Stimulated activated CD4-positive, alpha-beta T cell treated with anti-CD3 and anti-CD28 coated beads, Interleukin-12 subunit alpha, Interleukin-12 subunit beta, amount 100 ng/mL, for 48 hours (primary cell): ENCODE data around the gene MAGI2.

Experiments
- DNase-seq, 3 donors: peaks; one replicate each; pipeline ENCODE4 v3.0.0-alpha.2; 2020; ENCODE audit warnings: low read depth in 2 of 3, low spot score in 1 of 3

The MAGI2 gene

DNA sequence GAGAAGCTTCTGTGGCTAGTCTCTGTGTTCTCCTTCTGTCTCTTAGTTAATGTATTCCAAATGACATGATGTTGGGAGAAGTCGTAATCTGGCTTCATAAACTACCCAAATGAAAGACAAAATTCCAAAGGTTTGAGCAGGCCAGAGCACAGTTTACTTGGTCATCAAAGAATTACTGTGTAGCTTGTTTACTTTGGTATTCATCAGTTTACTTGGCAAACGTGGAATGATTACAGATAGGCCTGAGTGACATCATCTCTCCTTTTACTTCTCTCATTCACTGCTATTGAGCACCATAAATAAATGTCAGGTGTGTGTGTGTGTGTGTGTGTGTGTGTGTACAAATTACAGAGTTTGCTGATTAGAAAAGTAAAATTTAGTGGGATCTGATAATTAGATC lies 1327.6 kb downstream of the MAGI2 start:
- DNase-seq, result no peak

DNA sequence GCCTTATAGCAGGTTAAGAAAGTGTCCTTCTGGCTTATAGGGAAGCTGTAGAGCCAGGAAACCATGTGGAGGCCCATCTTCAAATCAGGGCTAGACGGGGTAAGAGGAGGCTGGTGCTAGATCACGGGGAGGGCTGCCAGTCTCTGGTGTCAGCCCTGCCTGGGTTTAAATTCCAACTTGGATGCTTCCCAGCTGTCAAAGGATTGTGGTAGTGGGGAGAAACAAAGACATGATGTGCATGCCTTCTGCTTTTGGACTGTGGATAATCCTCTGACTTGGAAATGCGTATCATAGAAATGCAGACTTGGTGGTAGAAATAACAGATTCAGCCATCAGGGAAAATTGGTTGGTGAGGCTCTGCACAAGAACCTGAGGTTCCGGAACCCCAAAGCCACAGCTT lies 1329.3 kb downstream of the MAGI2 start:
- no peak for DNase-seq

DNA sequence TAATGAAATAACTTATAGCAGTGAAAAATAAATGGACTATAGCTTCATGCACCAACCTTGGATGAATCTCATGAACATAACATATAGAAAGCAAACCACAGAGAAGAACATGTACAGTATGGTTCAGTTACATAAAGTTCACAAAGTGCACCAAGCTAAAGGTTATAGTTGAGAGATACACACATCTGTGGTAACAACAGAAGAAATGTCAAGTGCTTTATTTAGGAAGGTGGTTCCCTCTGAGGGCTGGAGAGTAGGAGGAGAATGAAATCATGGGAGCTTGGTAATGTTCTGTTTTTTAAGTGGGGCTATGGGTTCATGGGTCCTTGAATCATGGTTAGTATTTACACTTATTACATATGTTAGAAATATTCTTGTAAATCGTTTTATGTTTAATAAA lies 1331.6 kb downstream of the MAGI2 start:
- DNase-seq, result no peak

DNA sequence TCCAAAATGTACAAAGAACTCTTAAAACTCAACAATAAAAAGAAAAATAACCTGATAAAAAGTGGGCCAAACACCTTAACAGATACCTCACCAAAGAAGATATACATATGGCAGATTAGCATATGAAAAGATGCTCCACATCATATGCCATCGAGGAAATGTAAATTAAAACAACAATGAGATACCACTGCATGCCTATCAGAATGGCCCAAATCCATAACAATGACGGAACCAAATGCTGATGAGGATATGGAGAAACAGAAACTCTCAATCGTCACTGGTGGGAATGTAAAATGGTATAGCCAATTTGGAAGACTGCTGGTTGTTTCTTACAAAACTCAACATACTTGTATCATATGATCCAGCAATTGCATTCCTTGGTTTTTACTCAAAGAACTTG lies 1335.0 kb downstream of the MAGI2 start:
- DNase-seq, result no peak

DNA sequence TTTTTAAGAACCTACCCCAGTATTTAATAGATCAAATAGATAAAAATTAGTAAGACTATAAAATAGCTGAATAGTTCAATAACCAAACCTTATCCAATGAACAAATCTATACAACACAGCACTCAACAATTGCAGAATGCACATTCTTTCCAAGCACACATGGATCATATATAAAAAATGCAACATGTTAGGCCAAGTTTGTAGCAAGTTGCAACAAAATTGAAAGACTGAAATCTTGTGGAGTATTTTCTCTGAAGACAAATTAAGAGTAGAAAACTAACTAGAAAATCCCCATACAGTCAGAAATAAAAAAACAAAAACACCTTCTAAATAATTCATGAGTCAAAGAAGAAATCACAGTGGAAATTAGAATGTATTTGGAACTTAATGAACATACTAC lies 1337.6 kb downstream of the MAGI2 start:
- no peak for DNase-seq

DNA sequence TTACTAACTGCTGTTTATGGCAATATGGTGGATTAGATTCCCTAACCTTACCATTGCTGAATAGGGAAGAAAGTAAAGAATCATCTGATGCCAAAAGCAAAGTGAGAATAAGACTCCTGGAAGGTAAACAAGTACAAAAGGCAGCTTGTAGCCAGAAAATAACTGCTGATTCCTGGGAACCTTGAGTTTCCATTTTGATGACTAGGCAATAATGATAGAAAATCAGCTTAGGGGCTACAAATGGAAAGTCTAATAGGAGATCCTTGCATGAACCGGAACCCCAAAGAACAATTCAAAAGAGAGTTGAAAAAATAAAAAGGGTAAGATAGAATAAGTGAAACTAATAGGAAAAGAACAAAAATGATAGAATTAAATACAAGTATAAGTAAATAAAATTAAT lies 1338.5 kb downstream of the MAGI2 start:
- DNase-seq, result no peak

DNA sequence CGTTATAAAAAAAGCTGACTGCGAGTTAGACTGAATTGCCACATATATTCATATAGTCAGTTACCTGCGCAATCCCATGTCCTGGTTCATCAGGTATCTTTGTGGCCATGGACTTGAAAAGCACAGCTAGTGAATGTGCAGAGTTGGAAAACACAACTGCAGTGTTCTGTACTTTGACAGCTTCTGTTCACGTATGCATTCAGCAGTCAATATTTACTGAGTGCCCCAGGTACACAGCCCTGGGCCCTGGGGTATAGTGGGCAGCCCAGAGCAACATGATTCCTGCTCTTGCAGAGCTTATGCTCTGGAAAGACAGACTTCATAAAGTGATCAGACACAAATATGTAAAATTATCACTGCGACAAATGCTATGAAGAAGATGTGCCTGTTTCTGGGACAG lies 1341.0 kb downstream of the MAGI2 start:
- DNase-seq, result no peak

DNA sequence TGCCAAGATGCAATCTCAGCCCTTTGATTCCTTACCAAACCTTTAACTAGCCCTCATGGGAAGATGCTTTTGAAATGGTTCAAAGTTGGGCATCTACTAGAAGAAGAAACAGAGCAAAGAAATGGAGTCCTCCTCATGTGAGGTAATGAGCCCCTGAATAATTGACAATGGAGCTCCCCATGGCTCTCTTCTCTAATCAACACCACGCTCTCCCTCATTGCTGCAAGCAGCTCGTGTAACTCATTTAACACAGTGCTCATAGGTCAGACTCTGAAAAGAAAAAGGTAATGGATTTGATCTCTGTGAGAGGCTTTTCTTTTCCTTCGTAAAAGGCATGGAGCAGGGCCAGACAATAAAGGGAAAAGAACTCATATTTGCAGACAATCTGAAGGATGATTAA lies 1342.1 kb downstream of the MAGI2 start:
- no peak for DNase-seq

DNA sequence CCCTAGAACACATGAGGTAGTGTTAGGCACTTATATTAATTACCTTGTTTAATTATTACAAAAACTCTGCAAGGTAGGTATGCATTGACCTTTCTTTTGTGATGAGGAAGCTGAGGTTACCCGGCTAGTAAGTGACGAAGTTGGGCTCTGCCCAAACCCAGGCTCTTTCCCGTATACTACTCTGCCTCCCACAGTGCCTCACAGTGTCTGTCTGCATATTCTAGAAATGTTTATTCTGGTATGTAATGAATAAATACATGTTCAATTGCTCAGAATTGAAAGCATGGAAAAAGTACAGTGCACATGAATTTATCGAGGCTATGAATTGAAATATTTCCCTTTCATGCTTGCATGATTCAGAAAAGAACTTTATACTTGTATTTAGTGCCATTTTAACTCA lies 1350.0 kb downstream of the MAGI2 start:
- DNase-seq, result no peak

DNA sequence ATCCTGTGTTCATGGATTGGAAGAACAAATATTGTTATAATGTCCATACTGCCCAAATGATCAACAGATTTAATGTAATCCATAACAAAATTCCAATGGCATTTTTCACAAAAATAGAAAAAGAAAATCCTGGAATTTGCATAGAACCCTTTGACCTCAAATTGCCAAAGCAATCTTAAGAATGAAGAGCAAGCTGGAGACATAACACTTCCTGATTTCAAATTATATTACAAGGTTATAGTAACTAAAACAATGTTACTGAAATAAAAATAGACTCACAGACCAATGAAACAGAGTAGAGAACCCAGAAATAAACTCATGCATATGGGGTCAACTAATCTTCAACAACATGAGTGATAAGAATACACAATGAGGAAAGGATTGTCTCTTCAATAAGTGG lies 1352.4 kb downstream of the MAGI2 start:
- no peak for DNase-seq

DNA sequence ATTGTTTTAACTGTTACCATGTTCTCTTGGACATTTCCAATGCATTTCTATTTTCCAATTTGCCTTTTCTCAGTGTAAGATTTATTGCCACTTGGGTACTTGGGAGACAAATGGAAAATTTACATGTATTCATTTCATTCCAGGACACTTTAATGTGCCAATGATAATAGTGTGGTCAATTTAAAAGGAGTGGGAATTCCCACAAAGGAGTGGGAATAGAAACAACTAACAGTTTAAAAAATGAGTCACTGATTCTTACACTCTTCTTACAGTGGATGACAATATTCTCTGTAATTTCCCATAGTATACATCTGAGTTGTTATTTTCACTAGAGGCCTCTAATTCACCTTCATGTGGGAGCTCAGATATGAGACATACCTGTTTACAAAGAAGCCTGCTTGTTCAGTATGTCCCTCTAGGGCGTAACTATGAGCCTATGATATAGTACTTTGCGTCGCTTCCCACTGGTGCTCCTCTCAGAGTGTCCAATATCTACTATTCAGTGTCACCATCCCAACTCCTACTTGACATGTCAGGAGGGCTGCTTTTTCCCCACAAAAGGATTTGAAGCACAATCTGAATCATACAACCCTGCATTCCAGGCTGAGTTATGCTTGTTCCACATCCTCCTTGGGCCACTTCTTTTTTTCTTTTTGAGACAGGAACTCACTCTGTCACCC lies 1353.6 kb downstream of the MAGI2 start:
- DNase-seq, result no peak

DNA sequence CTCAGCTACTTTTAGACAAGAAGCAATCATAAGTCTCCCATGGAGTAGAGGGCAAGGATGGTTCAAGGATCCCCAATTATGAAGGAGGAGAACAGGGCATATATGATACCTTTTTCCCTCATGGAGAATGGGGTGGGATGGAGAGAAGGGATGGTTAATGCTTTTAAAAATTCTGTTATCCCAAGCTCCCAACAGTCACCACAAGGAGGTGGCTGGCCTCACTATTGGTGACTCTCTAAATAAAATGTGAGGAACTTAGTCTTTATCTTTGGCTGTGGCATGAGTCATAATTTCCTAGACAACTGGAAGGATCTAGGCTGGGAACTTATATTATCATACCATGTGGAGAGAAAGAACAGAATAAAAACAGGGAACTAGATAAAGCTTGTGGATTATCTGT lies 1357.9 kb downstream of the MAGI2 start:
- DNase-seq, result no peak

DNA sequence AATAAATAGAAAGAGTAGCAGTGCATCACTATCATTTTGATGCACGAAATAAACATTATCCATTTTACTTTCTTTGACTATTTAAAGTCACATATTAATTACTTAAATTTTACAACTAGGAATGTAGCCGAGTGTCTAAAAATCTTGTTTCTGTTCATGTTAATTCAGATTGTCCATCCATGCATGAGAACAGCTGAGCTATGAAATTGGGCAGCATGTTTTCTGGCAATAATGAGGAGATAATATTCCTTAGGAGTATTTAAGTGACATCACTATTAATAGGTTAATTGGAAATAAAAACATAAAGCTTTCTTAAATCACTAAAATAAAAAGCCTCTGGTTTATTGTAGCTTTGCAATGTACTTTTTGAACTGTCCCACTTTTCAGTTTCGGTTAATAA lies 1361.1 kb downstream of the MAGI2 start:
- no peak for DNase-seq

DNA sequence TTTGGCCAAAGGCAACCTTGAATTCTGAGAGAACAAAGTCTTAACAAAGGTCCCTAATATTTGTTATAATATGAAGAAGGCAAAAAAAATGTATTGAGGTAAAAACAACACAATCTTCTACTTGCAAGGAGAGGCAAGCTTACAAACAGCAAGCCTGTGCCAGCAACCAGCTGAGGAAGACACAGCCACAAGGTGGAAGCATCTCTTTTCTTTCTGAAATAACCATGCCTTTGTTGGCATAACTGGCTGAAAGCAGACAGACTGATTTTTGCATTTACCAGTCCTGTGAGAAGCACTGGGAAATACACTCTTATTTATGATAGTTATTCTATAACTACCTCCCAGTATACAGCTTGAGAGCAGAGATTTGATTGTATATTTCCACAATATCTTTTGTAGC lies 1362.9 kb downstream of the MAGI2 start:
- no peak for DNase-seq

DNA sequence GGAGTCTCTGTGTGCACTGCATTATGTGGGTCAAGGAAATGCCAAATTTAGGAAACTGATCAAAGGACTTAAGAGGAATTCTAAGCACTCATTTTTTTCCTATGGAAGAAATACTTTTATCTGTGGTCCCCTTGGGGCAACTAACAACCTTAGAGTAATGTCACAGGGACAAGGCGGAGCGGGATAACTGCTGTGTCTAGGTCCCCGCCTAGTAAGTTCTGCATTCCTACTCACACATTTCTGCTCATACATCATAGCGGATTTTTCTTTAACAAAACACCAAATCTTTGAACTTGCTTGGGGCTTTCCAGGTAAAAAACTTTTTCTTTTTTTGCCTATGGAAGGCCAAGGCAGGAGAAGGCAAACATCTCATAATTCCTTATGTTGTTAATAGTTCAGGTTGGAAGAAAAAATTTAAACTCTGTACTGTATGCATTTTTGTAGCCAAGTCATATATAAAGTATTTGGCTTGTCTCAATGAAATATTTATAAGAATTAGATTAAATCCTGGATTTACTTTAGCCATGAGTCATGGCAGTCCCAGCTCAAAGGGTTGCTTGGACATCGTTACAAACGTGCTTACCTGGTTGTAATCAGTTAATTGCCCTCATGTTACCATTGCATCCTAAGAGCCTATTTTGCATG lies 1369.9 kb downstream of the MAGI2 start:
- DNase-seq, result no peak

DNA sequence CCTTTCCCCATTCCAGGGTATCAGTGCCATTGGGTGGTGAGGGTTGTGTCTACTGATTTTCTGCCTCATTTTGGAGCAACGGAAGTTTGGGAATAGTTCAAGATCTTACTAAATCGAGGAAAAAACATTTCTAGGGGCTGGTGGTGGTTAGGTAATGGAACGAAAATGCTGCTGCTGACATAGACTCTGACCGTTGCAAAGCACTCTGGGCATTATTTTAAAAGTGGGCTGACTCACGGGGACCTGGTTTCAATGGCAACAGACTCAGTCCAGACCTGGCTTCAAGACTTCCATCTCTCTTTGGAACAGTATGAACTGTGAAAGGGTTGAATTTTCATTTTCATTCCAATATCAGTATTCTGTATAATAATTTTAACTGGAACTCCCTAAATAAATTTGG lies 1370.9 kb downstream of the MAGI2 start:
- DNase-seq, result no peak

DNA sequence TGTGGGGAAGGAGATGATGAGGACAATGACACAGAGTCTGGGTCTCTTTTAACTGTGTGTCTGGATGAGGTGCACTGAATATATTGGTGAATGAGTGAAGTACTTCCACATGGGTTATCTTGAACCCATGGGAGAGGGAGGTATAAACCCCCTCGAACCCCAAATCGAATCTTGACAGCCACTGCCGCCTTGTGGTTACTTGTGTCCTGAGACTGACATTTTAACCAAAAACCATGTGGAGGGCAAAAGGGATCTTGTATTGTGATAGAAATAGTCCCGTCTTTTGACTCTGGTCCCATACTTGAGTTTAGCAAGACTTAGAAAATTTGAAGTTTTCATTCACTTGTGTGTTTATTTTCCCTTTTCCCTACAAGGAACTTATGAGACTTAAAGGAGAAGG lies 1371.6 kb downstream of the MAGI2 start:
- no peak for DNase-seq

DNA sequence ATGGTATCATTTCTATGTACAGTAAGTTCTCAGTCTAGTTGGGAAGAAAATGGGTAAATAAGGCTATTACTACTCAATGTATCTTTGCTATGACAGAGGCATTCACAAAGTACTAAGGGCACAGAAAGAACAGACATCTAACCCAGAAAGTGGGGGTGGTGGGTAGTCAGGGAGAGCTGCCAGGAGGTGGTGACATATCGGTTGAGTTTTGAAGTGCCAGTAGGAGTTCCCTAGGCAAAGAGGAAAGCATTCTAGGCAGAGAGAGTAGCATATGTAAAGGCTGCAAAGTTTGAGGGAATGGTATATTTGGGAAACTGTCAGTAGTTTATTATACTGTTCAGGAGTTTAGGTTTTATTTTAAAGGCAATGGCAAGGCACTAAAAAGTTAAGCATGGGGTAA lies 1372.1 kb downstream of the MAGI2 start:
- DNase-seq, result no peak

DNA sequence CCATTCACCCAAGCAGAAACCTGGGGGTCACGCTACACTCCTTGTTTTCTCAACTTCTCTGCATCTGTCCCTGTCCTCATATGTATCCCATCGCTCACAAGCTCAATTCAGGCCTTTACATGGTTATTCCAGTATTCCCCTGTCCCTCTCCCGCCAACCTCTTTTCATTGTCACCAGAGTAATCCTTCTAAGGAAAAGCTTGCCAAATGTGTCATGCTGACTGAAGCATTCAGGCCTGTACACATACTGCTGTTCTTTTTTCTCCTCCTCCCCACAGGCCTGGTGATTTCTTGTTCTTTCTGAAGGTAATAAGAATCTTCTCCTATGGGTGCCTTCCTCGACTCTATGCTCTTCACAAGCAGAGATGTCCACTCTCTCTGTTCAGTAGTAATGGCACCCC lies 1372.7 kb downstream of the MAGI2 start:
- no peak for DNase-seq

DNA sequence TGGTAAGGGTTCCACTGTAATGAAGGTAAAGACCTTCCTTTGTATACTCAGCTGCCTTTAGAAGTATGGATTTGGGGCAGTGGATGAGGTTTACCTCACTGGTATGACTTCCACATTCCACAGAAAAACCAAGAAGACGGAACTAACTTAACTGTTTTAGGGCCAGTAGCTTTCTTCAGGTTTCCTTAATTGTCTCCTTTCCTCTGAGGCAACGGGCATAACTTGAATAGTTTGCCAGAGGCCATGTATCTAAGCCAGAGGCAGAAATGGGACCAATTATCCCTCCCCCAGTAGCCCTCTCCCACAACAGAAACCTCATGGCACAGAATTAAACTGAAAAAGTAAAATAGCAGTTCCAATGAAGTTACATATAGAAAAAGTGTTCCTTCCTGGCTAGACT lies 1373.2 kb downstream of the MAGI2 start:
- DNase-seq, result no peak

DNA sequence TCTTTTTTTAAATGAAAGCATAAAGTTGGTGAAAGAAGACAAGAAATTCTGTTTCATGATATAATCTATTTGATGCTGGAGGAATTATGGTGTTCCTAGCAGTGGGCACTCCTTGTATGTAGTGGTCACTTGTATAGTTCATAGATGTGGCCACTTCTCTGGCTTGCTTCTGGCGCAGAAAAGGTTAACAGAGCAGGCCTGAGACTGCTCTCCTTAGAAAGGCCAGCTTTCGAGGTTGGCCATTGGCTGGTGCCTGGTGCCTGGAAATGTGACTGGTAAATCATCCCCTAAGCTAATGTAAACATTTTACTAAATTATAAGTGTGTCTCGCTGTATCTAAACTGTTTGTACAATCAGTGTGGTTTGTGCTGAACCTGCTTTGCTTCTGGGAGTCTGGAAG lies 1378.8 kb downstream of the MAGI2 start:
- DNase-seq, result no peak

DNA sequence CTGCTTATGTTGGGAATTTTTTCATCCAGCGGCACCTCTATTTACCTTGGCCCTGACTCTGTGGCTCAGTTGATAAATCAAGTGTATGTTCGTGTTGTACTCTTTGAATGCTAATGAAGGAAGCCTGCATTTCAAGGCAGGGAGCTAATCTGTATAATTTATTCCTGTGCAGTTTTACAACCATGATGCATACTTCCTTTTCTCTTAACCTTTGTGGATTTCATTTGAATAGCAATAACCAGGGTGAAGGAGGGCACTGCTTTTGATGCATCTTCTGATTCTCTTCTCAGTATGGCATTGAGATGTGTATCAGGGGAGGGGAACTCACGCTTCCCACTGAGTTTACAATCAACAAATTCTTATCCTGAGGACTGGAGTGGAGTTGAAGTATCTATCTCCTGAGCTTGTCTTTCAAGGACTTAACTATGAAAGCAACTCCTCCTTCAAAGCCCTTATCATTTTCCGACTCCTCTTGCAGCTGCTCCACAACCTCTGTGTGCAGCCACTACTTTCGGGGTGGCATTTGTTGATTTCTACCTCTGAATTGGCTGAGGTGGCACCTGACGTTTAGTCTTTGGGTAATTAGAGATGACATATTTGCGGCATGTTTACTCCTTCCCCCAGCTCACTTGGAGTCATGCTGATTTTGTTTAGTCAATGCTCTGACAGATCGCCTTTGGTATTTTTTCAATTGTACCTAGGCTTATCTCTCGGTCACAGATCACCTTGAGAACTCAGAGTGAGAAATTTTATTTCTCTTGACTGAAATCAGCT lies 1379.7 kb downstream of the MAGI2 start:
- no peak for DNase-seq

DNA sequence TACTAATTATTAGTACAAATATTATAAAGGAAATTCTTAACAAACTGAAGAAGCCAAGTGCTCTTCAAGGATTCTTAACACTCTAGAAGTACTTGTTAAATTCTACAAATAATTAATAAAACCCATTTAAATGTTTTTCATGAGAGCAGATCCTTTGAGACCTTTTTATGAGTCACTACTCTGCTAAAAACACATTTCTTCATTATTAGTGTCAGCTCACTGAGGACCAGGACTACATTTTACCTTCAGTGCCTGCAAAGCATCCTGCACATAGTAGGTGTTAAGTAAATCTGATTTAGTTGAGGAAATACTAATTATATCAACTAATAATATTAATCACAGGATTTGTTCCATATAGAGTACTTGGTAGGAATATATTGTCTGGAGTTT lies 1381.3 kb downstream of the MAGI2 start:
- DNase-seq, result no peak
